Mucosa of stomach (tissue), 1 donor: ENCODE data around the gene TAS1R3.

Source experiments
- H3K27me3 ChIP-seq: one replicate; pipeline ENCODE4 v1.7.0; 2013; ENCODE audit warnings: mild to moderate bottlenecking, low read length; ENCODE audit not compliant: control insufficient read depth, insufficient read depth
- H3K36me3 ChIP-seq: one replicate; pipeline ENCODE4 v1.7.0; 2013; ENCODE audit warnings: low read length; ENCODE audit not compliant: control insufficient read depth, insufficient read depth
- H3K4me1 ChIP-seq: one replicate; pipeline ENCODE4 v1.7.0; 2013; ENCODE audit warnings: mild to moderate bottlenecking, low read length; ENCODE audit not compliant: control insufficient read depth, insufficient read depth
- H3K4me3 ChIP-seq: one replicate; pipeline ENCODE4 v1.7.0; 2013; ENCODE audit warnings: low read length
- H3K9ac ChIP-seq: one replicate; pipeline ENCODE4 v1.7.0; 2013; ENCODE audit warnings: mild to moderate bottlenecking, low read length, moderate library complexity
- H3K9me3 ChIP-seq: one replicate; pipeline ENCODE4 v1.7.0; 2013; ENCODE audit warnings: mild to moderate bottlenecking, low read length, moderate library complexity; ENCODE audit not compliant: control insufficient read depth
- donor health status: Pancreatic carcinoma.

Gene TAS1R3

GRCh38 chr1:1334835-1335234 is 3.8 kb downstream of the TAS1R3 start:
- Histone ChIP-seq H3K9me3 (no peaks in the 10 kb centered on the region), H3K9ac (no peak overlapping the region), H3K27me3 (peaks cover 15% of the 10 kb centered on the region), H3K36me3 (no peaks in the 10 kb centered on the region), H3K4me3 (no peak overlapping the region), H3K4me1 (peaks cover 28% of the 10 kb centered on the region)

- no peaks in the 10 kb centered on the region for H3K9me3 ChIP-seq
- no peaks in the 10 kb centered on the region for H3K36me3 ChIP-seq
- H3K9ac ChIP-seq, result no peak overlapping the region
- H3K4me1 ChIP-seq, result peaks cover 28% of the 10 kb centered on the region
- no peak overlapping the region for H3K4me3 ChIP-seq
- peaks cover 15% of the 10 kb centered on the region for H3K27me3 ChIP-seq
Observed at GRCh38 chr1:1335283-1335682, 4.2 kb downstream of the TAS1R3 start.

- no peaks in the 10 kb centered on the region for H3K9me3 ChIP-seq
- no peak overlapping the region for H3K4me3 ChIP-seq
- peaks cover 9% of the 10 kb centered on the region for H3K27me3 ChIP-seq
- H3K9ac ChIP-seq, result no peak overlapping the region
- peaks cover 24% of the 10 kb centered on the region for H3K4me1 ChIP-seq
- no peaks in the 10 kb centered on the region for H3K36me3 ChIP-seq
Observed at GRCh38 chr1:1335792-1336248, 4.7 kb downstream of the TAS1R3 start.

- Histone ChIP-seq H3K36me3 (no peaks in the 10 kb centered on the region), H3K9ac (no peak overlapping the region), H3K4me1 (peaks cover 18% of the 10 kb centered on the region), H3K9me3 (no peaks in the 10 kb centered on the region), H3K4me3 (no peak overlapping the region), H3K27me3 (peaks cover 3% of the 10 kb centered on the region)
Observed at GRCh38 chr1:1336446-1336845, 5.4 kb downstream of the TAS1R3 start.

- Histone ChIP-seq H3K4me1 (peaks cover 17% of the 10 kb centered on the region), H3K9ac (no peak overlapping the region), H3K27me3 (no peaks in the 10 kb centered on the region), H3K36me3 (no peaks in the 10 kb centered on the region), H3K9me3 (no peaks in the 10 kb centered on the region), H3K4me3 (no peak overlapping the region)
Observed at GRCh38 chr1:1336931-1337792, 6.1 kb downstream of the TAS1R3 start.

GRCh38 chr1:1337793-1338147 is 6.7 kb downstream of the TAS1R3 start:
- Histone ChIP-seq H3K27me3 (no peaks in the 10 kb centered on the region), H3K9me3 (no peaks in the 10 kb centered on the region), H3K9ac (no peak overlapping the region), H3K4me3 (no peak overlapping the region), H3K4me1 (peaks cover 14% of the 10 kb centered on the region), H3K36me3 (no peaks in the 10 kb centered on the region)

- no peak overlapping the region for H3K4me3 ChIP-seq
- no peaks in the 10 kb centered on the region for H3K27me3 ChIP-seq
- no peaks in the 10 kb centered on the region for H3K9me3 ChIP-seq
- no peak overlapping the region for H3K9ac ChIP-seq
- H3K4me1 ChIP-seq, result peaks cover 9% of the 10 kb centered on the region
- H3K36me3 ChIP-seq, result no peaks in the 10 kb centered on the region
Observed at GRCh38 chr1:1338278-1338677, 7.2 kb downstream of the TAS1R3 start.

GRCh38 chr1:1340185-1340584 is 9.1 kb downstream of the TAS1R3 start:
- peaks cover 26% of the 10 kb centered on the region for H3K4me1 ChIP-seq
- no peak overlapping the region for H3K9ac ChIP-seq
- no peaks in the 10 kb centered on the region for H3K9me3 ChIP-seq
- H3K4me3 ChIP-seq, result no peak overlapping the region
- H3K36me3 ChIP-seq, result no peaks in the 10 kb centered on the region
- H3K27me3 ChIP-seq, result no peaks in the 10 kb centered on the region

GRCh38 chr1:1340791-1341548 is 9.9 kb downstream of the TAS1R3 start:
- H3K27me3 ChIP-seq, result no peaks in the 10 kb centered on the region
- H3K9me3 ChIP-seq, result no peaks in the 10 kb centered on the region
- H3K4me1 ChIP-seq, result peaks cover 34% of the 10 kb centered on the region
- no peak overlapping the region for H3K9ac ChIP-seq
- no peaks in the 10 kb centered on the region for H3K36me3 ChIP-seq
- H3K4me3 ChIP-seq, result no peak overlapping the region

GRCh38 chr1:1341549-1342021 is 10.5 kb downstream of the TAS1R3 start:
- Histone ChIP-seq H3K27me3 (no peaks in the 10 kb centered on the region), H3K36me3 (no peaks in the 10 kb centered on the region), H3K9me3 (no peaks in the 10 kb centered on the region), H3K9ac (no peak overlapping the region), H3K4me1 (peaks cover 40% of the 10 kb centered on the region), H3K4me3 (no peak overlapping the region)

- Histone ChIP-seq H3K9ac (no peak overlapping the region), H3K4me3 (no peak overlapping the region), H3K9me3 (no peaks in the 10 kb centered on the region), H3K4me1 (peaks cover 44% of the 10 kb centered on the region), H3K27me3 (no peaks in the 10 kb centered on the region), H3K36me3 (no peaks in the 10 kb centered on the region)
Observed at GRCh38 chr1:1342061-1342562, 11.0 kb downstream of the TAS1R3 start.

GRCh38 chr1:1342584-1343115 is 11.6 kb downstream of the TAS1R3 start:
- Histone ChIP-seq H3K36me3 (no peaks in the 10 kb centered on the region), H3K27me3 (no peaks in the 10 kb centered on the region), H3K9ac (no peak overlapping the region), H3K4me1 (peaks cover 44% of the 10 kb centered on the region), H3K9me3 (no peaks in the 10 kb centered on the region), H3K4me3 (no peak overlapping the region)
